Measurements from ENCODE around the gene GXYLT2.

Gene GXYLT2

GRCh38 chr3:72968266-72968664, 80.4 kb downstream of the GXYLT2 start:
- no peaks in the 10 kb centered on the region for H3K36me3 ChIP-seq (ENCODE audit: control insufficient read depth, insufficient read depth, low read length)
- no peaks in the 10 kb centered on the region for H3K9me3 ChIP-seq (ENCODE audit: control insufficient read depth, low read length)
- H3K27me3 ChIP-seq (ENCODE audit: control insufficient read depth, insufficient read depth, low read length): no peaks in the 10 kb centered on the region
- no peak overlapping the region for H3K4me3 ChIP-seq (ENCODE audit: low read length)
- no peak overlapping the region for H3K9ac ChIP-seq (ENCODE audit: low read length)
- peaks cover 6% of the 10 kb centered on the region for H3K4me1 ChIP-seq (ENCODE audit: control insufficient read depth, insufficient read depth, low read length)

GRCh38 chr3:72969766-72970165, 81.9 kb downstream of the GXYLT2 start:
- Histone ChIP-seq H3K4me1 (ENCODE audit: control insufficient read depth, insufficient read depth, low read length) (peaks cover 17% of the 10 kb centered on the region), H3K36me3 (ENCODE audit: control insufficient read depth, insufficient read depth, low read length) (no peaks in the 10 kb centered on the region), H3K9me3 (ENCODE audit: control insufficient read depth, low read length) (no peaks in the 10 kb centered on the region), H3K9ac (ENCODE audit: low read length) (no peak overlapping the region), H3K27me3 (ENCODE audit: control insufficient read depth, insufficient read depth, low read length) (no peaks in the 10 kb centered on the region), H3K4me3 (ENCODE audit: low read length) (no peak overlapping the region)

- Histone ChIP-seq H3K9me3 (ENCODE audit: control insufficient read depth, low read length) (no peaks in the 10 kb centered on the region), H3K36me3 (ENCODE audit: control insufficient read depth, insufficient read depth, low read length) (no peaks in the 10 kb centered on the region), H3K27me3 (ENCODE audit: control insufficient read depth, insufficient read depth, low read length) (no peaks in the 10 kb centered on the region), H3K4me1 (ENCODE audit: control insufficient read depth, insufficient read depth, low read length) (peaks cover 17% of the 10 kb centered on the region), H3K9ac (ENCODE audit: low read length) (no peak overlapping the region), H3K4me3 (ENCODE audit: low read length) (no peak overlapping the region)
Observed at GRCh38 chr3:72970942-72971341, 83.1 kb downstream of the GXYLT2 start.

GRCh38 chr3:72972706-72973030, 84.8 kb downstream of the GXYLT2 start:
- H3K4me1 ChIP-seq (ENCODE audit: control insufficient read depth, insufficient read depth, low read length): peaks cover 17% of the 10 kb centered on the region
- H3K9ac ChIP-seq (ENCODE audit: low read length): no peak overlapping the region
- H3K4me3 ChIP-seq (ENCODE audit: low read length): no peak overlapping the region
- no peaks in the 10 kb centered on the region for H3K36me3 ChIP-seq (ENCODE audit: control insufficient read depth, insufficient read depth, low read length)
- H3K9me3 ChIP-seq (ENCODE audit: control insufficient read depth, low read length): no peaks in the 10 kb centered on the region
- no peaks in the 10 kb centered on the region for H3K27me3 ChIP-seq (ENCODE audit: control insufficient read depth, insufficient read depth, low read length)

GRCh38 chr3:72973031-72973723, 85.3 kb downstream of the GXYLT2 start:
- Histone ChIP-seq H3K9ac (ENCODE audit: low read length) (no peak overlapping the region), H3K9me3 (ENCODE audit: control insufficient read depth, low read length) (no peaks in the 10 kb centered on the region), H3K36me3 (ENCODE audit: control insufficient read depth, insufficient read depth, low read length) (no peaks in the 10 kb centered on the region), H3K4me1 (ENCODE audit: control insufficient read depth, insufficient read depth, low read length) (peaks cover 17% of the 10 kb centered on the region), H3K27me3 (ENCODE audit: control insufficient read depth, insufficient read depth, low read length) (no peaks in the 10 kb centered on the region), H3K4me3 (ENCODE audit: low read length) (no peak overlapping the region)

- H3K27me3 ChIP-seq (ENCODE audit: control insufficient read depth, insufficient read depth, low read length): no peaks in the 10 kb centered on the region
- H3K9me3 ChIP-seq (ENCODE audit: control insufficient read depth, low read length): no peaks in the 10 kb centered on the region
- no peaks in the 10 kb centered on the region for H3K36me3 ChIP-seq (ENCODE audit: control insufficient read depth, insufficient read depth, low read length)
- H3K9ac ChIP-seq (ENCODE audit: low read length): no peak overlapping the region
- H3K4me3 ChIP-seq (ENCODE audit: low read length): no peak overlapping the region
- H3K4me1 ChIP-seq (ENCODE audit: control insufficient read depth, insufficient read depth, low read length): peaks cover 17% of the 10 kb centered on the region
Observed at GRCh38 chr3:72973786-72974185, 85.9 kb downstream of the GXYLT2 start.

GRCh38 chr3:72974956-72975355, 87.1 kb downstream of the GXYLT2 start:
- Histone ChIP-seq H3K36me3 (ENCODE audit: control insufficient read depth, insufficient read depth, low read length) (no peaks in the 10 kb centered on the region), H3K27me3 (ENCODE audit: control insufficient read depth, insufficient read depth, low read length) (no peaks in the 10 kb centered on the region), H3K9ac (ENCODE audit: low read length) (no peak overlapping the region), H3K4me3 (ENCODE audit: low read length) (no peak overlapping the region), H3K4me1 (ENCODE audit: control insufficient read depth, insufficient read depth, low read length) (peaks cover 17% of the 10 kb centered on the region), H3K9me3 (ENCODE audit: control insufficient read depth, low read length) (no peaks in the 10 kb centered on the region)

- Histone ChIP-seq H3K9ac (ENCODE audit: low read length) (no peak overlapping the region), H3K36me3 (ENCODE audit: control insufficient read depth, insufficient read depth, low read length) (no peaks in the 10 kb centered on the region), H3K27me3 (ENCODE audit: control insufficient read depth, insufficient read depth, low read length) (no peaks in the 10 kb centered on the region), H3K4me3 (ENCODE audit: low read length) (no peak overlapping the region), H3K4me1 (ENCODE audit: control insufficient read depth, insufficient read depth, low read length) (peaks cover 17% of the 10 kb centered on the region), H3K9me3 (ENCODE audit: control insufficient read depth, low read length) (no peaks in the 10 kb centered on the region)
Observed at GRCh38 chr3:72976281-72976741, 88.5 kb downstream of the GXYLT2 start.

GRCh38 chr3:72977060-72977808, 89.4 kb downstream of the GXYLT2 start:
- Histone ChIP-seq H3K9ac (ENCODE audit: low read length) (no peak overlapping the region), H3K27me3 (ENCODE audit: control insufficient read depth, insufficient read depth, low read length) (no peaks in the 10 kb centered on the region), H3K4me3 (ENCODE audit: low read length) (no peak overlapping the region), H3K36me3 (ENCODE audit: control insufficient read depth, insufficient read depth, low read length) (no peaks in the 10 kb centered on the region), H3K4me1 (ENCODE audit: control insufficient read depth, insufficient read depth, low read length) (peaks cover 17% of the 10 kb centered on the region), H3K9me3 (ENCODE audit: control insufficient read depth, low read length) (no peaks in the 10 kb centered on the region)

- Histone ChIP-seq H3K4me1 (ENCODE audit: control insufficient read depth, insufficient read depth, low read length) (peaks cover 13% of the 10 kb centered on the region), H3K4me3 (ENCODE audit: low read length) (no peak overlapping the region), H3K9ac (ENCODE audit: low read length) (no peak overlapping the region), H3K27me3 (ENCODE audit: control insufficient read depth, insufficient read depth, low read length) (no peaks in the 10 kb centered on the region), H3K9me3 (ENCODE audit: control insufficient read depth, low read length) (no peaks in the 10 kb centered on the region), H3K36me3 (ENCODE audit: control insufficient read depth, insufficient read depth, low read length) (no peaks in the 10 kb centered on the region)
Observed at GRCh38 chr3:72982609-72983366, 94.9 kb downstream of the GXYLT2 start.

GRCh38 chr3:72985576-72985975, 97.7 kb downstream of the GXYLT2 start:
- Histone ChIP-seq H3K4me3 (ENCODE audit: low read length) (no peak overlapping the region), H3K9me3 (ENCODE audit: control insufficient read depth, low read length) (no peaks in the 10 kb centered on the region), H3K4me1 (ENCODE audit: control insufficient read depth, insufficient read depth, low read length) (peaks cover 13% of the 10 kb centered on the region), H3K27me3 (ENCODE audit: control insufficient read depth, insufficient read depth, low read length) (no peaks in the 10 kb centered on the region), H3K36me3 (ENCODE audit: control insufficient read depth, insufficient read depth, low read length) (no peaks in the 10 kb centered on the region), H3K9ac (ENCODE audit: low read length) (no peak overlapping the region)

Data from mucosa of stomach (tissue), 1 donor.